Stimulated activated CD8-positive, alpha-beta memory T cell treated with anti-CD3 and anti-CD28 coated beads, Interleukin-4, amount 100 ng/mL, for 1 hour (primary cell): Measurements from ENCODE around the gene PPP1R15A.
A peak's percentile ranks its signal among the peaks of the same experiment; 100 is the strongest.
"Not testable (repeated sequence)": the region's sequence is repeated elsewhere in the genome, so short reads cannot be mapped to it uniquely, and the experiment has no call there.

Source experiments
- DNase-seq, 2 donors: peaks; one replicate each; pipeline ENCODE4 v3.0.0-alpha.2; 2020; ENCODE audit warnings: low read depth in 2 of 2, low spot score in 1 of 2

PPP1R15A gene

GRCh38 chr19:48858984-48859710 is 13.1 kb upstream of the PPP1R15A start:
- DNase-seq: peak in 1 of 2 donors; percentile 72

DNA sequence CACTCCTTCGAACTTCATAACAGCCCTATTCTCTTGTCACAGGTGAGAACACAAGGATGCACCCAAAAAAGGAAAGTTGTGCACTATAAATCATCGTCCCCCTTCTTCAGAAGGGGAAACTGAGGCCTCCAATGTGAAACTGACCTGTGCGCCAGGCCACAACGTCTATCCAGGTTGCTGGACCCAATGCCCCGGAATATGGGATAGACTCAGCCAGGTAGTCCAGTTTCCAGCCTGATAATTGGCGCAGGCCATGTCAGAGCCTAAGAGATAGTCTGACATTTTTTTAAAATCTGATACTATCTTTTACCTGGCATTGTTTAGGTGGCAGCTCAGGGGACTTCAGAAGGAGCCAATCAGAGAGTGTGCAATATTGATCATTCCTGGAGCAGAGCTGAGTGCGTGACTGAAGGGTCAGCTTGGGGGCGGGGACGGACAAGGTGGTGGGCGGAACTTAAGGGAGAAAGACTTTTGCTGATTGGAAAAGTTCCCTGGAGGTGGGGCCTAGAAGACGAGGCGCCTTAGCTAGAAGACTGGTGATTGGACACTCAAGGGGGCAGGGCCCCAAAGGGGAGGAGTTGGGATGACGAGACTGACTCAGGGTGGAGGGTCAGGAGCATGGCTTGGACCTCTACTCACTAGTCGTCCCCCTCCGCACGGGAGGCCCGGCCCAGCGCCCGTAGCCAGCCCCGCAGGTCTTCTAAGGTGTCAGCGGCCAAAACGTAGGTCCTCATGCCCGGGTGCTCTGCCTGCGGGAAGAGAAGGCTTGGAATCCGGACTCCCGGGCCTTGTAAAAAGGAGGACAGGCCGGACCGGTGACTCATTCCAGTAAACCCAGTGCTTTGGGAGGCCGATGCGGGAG is 12.3 kb upstream of the PPP1R15A start:
- no peak for DNase-seq

DNA sequence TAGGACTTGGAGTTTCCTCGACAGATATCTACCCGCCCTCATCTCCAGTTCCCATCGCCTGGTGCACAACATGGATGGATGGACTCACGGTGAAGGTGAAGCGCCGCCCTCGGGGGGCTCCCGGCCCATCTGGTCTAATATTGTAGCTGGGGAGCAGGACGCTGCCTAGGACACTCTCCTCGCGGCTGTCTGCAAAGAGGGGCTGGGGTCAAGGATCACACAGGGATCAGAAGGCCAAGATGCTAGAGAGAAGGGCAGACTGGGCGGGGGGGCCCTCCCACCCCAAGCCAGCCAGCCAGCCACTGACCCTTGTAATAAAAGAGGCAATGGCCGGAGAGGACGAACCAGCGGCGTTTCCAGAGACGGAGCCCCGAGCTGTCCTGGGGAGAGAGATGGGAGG is 10.9 kb upstream of the PPP1R15A start:
- no peak for DNase-seq

- DNase-seq: no peak
Observed at GRCh38 chr19:48862827-48863226, 9.4 kb upstream of the PPP1R15A start.

- no peak for DNase-seq
Observed at GRCh38 chr19:48866692-48867091, 5.5 kb upstream of the PPP1R15A start.

DNA sequence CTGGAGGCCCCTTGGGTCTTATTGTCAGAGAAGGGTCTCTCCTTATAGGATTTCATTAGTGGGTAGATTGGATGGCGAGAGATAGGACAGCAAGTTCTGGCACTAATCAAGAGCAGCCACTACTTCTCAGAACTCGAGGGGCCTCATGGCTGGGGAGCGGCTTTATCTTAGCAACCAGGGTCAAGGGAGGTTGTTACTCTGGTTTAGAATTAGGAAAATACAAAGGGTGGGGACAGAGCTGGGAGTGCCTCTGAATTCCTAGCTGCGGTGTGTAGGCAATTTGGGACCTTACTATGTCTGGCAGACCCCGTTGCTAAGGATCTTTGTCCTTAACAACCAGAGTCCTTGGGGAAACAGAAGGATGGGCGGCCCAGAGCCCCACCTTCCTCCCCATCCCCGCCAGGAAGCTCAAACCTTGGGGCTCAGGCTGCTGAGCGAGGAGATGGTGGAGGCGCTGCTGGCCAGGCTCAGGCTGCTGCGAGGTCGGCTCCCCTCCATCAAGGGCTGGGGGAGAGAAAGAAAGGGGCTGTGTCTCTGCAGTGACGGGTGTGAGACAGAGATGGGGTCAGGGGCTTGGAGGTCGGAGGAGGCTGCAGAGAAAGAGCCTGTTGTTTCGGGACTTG is 5.0 kb upstream of the PPP1R15A start:
- DNase-seq: no peak

DNA sequence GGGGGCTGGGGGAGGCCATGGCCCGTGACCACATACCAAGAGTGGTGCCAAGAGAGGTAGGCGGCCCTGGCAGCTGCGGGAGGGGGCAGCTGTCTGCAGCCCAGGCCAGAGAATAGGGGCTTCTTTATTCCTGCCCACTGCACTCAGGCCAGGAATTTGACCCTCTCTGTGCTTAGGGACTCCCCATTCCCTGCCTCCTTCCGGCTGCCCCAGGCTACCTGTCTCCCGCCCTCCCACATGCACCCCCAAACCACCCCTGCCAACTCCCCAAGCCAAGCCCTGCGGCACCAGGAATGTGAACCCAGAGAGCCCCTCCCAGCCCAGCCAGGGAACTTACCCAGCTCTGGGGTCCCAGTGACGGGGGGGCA is 4.5 kb upstream of the PPP1R15A start:
- DNase-seq: no peak

- no peak for DNase-seq
Observed at GRCh38 chr19:48868114-48868886, 3.9 kb upstream of the PPP1R15A start, which contains the start of gene PLEKHA4. Gene PLEKHA4, minus strand, starts transcription at chr19:48868617. Its CDS starts 997 bp downstream, at chr19:48867620.

GRCh38 chr19:48870048-48870447 is 2.2 kb upstream of the PPP1R15A start:
- DNase-seq: no peak

GRCh38 chr19:48871471-48872181 is 595 bp upstream of the PPP1R15A start:
- not testable (repeated sequence) for DNase-seq

- DNase-seq: peak in 1 of 2 donors; percentile 46
Observed at GRCh38 chr19:48872884-48873475, 759 bp downstream of the PPP1R15A start.

- no peak for DNase-seq
Observed at GRCh38 chr19:48873476-48874302, 1.5 kb downstream of the PPP1R15A start.

DNA sequence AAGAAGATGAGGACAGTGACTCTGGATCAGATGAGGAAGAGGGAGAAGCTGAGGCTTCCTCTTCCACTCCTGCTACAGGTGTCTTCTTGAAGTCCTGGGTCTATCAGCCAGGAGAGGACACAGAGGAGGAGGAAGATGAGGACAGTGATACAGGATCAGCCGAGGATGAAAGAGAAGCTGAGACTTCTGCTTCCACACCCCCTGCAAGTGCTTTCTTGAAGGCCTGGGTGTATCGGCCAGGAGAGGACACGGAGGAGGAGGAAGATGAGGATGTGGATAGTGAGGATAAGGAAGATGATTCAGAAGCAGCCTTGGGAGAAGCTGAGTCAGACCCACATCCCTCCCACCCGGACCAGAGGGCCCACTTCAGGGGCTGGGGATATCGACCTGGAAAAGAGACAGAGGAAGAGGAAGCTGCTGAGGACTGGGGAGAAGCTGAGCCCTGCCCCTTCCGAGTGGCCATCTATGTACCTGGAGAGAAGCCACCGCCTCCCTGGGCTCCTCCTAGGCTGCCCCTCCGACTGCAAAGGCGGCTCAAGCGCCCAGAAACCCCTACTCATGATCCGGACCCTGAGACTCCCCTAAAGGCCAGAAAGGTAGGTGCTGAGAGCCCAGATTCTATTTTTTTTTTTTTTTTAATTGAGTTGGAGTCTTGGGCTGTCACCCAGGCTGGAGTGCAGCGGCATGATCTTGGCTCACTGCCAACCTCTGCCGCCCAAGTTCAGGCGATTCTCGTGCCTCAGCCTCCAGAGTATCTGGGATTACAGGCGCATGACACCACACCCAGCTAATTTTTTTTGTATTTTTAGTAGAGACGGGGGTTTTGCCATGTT is 2.3 kb downstream of the PPP1R15A start:
- no peak for DNase-seq

DNA sequence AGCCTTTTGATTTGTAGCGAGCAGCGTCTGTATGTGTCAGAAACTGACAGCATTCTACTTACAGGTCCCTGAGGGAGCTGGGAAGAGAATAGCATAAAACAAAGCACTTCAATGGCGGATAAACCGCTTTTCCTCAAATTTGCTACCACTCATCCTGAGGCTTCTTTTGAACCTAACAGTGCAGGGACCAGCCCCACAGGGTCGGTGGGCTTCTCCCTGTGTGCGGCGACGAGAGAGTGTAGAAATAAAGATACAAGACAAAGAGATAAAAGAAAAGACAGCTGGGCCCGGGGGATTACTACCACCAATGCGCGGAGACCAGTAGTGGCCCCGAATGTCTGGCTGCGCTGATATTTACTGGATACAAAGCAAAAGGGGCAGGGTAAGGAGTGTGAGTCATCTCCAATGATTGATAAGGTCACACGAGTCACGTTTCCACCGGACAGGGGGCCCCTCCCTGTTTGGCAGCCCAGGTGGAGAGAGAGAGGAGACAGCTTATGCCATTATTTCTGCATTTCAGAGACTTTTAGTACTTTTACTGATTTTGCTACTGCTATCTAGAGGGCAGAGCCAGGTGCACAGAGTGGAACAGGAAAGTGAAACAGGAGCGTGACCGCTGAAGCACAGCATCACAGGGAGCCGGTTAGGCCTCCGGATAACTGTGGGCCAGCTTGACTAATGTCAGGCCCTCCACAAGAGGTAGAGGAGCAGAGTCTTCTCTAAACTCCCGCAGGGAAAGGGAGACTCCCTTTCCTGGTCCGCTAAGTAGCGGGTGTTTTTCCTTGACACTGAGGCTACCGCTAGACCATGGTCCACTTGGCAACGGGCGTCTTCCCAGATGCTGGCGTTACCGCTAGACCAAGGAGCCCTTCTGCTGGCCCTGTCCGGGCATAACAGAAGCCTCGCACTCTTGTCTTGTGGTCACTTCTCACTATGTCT is 4.1 kb downstream of the PPP1R15A start:
- not testable (repeated sequence) for DNase-seq

DNA sequence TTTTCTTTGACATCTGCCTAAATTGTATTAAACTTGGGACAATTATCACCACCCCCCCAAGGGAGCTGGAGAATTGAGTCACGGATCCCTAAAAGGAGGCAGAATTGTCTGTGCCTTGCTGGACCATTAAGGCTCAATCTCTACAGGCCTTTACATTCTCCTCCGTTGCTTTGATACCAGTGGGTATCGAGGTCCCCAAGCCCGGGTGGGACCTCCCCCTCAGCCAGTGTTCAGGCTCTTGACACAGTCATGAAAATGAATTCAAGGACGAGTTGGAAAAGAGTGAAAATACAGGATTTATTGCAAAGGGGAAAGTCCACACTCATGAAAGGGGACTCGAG is 5.6 kb downstream of the PPP1R15A start:
- DNase-seq: no peak

DNA sequence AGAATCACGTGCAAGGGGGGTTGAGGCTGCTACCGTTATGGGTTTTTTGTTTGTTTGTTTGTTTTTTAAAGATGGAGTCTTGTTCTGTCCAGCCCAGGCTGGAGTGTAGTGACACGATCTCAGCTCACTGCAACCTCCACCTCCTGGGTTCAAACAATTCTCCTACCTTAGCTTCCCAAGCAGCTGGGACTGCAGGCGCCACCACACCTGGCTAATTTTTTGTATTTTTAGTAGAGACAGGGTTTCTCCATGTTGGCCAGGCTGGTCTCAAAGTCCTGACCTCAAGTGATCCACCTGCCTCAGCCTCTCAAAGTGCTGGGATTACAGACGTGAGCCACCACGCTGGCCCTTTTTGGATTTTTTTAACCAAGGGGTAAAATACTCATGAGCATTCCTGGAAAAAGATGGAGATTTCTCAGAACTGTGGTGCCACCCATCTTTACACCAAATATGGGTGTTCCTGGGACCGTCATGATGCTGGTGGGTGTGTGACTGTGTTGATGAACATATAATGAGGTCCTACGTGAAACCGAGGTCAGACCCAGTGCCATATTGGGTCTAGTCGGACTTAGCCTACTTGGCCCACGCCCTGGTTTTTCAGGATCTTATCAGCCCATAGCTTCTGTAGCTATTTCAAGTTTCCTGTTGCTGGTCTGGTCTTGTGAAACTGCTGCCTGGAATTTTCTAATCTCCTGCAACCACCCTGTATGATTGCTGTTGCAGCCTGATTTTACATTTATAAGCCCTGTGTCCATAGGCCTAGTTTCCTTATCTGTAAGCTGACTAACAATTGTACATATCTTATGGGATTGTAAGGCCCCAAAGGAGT is 6.2 kb downstream of the PPP1R15A start:
- DNase-seq: no peak
